ENCODE data around the gene ZDHHC8. TPM values are rescaled to one million over a fixed set of nuclear protein-coding genes. Genes with fewer than 3 reads are reported as not detected.

ZDHHC8 gene
- total RNA-seq, 2 donors from 2014 or later: 14.1 to 36.6 TPM

- DNase-seq (ENCODE audit: low spot score): no peak
- H3K4me1 ChIP-seq (replicated peaks): peaks cover 15% of the 10 kb centered on the region
- no peak overlapping the region for H3K4me3 ChIP-seq
- no peaks in the 10 kb centered on the region for H3K9me3 ChIP-seq
- TF ChIP-seq POLR2AphosphoS5 (IDR thresholded peaks at IDR 0.05) (no peak), POLR2A (IDR thresholded peaks at IDR 0.05) (no peak), CTCF (IDR thresholded peaks at IDR 0.05) (no peak)
- WGBS: 70% methylated on average over 20 of the region's 20 CpGs
- peaks cover 9 to 41% of the 10 kb centered on the region in 2 donors for H3K36me3 ChIP-seq
- intact Hi-C loops (cut with DNase I): no loop called here
- no peaks in the 10 kb centered on the region for H3K27me3 ChIP-seq (replicated peaks; ENCODE audit: insufficient read depth)
- H3K27ac ChIP-seq: no peak overlapping the region
Measured at GRCh38 chr22:20085651-20086050, 46.0 kb upstream of the ZDHHC8 start.

- H3K9me3 ChIP-seq: no peaks in the 10 kb centered on the region
- no peaks in the 10 kb centered on the region for H3K27me3 ChIP-seq (replicated peaks; ENCODE audit: insufficient read depth)
- H3K27ac ChIP-seq: no peak overlapping the region
- H3K4me1 ChIP-seq (replicated peaks): peaks cover 15% of the 10 kb centered on the region
- no peak for DNase-seq (ENCODE audit: low spot score)
- TF ChIP-seq CTCF (IDR thresholded peaks at IDR 0.05): no peak
- no peak for TF ChIP-seq POLR2A (IDR thresholded peaks at IDR 0.05)
- no peak for TF ChIP-seq POLR2AphosphoS5 (IDR thresholded peaks at IDR 0.05)
- H3K36me3 ChIP-seq: peaks cover 13 to 46% of the 10 kb centered on the region in 2 donors
- intact Hi-C loops (cut with DNase I): no loop called here
- WGBS: 88% methylated on average over 24 of the region's 24 CpGs
- no peak overlapping the region for H3K4me3 ChIP-seq
Measured at GRCh38 chr22:20086101-20086599, 45.5 kb upstream of the ZDHHC8 start.

GRCh38 chr22:20086763-20087162 is 44.8 kb upstream of the ZDHHC8 start:
- Histone ChIP-seq H3K27me3 (replicated peaks; ENCODE audit: insufficient read depth) (no peaks in the 10 kb centered on the region), H3K27ac (no peak overlapping the region), H3K9me3 (no peaks in the 10 kb centered on the region), H3K4me1 (replicated peaks) (peaks cover 15% of the 10 kb centered on the region), H3K36me3 (peaks cover 13 to 52% of the 10 kb centered on the region in 2 donors), H3K4me3 (no peak overlapping the region)
- no peak for TF ChIP-seq CTCF (IDR thresholded peaks at IDR 0.05)
- no peak for TF ChIP-seq POLR2AphosphoS5 (IDR thresholded peaks at IDR 0.05)
- TF ChIP-seq POLR2A (IDR thresholded peaks at IDR 0.05): no peak
- intact Hi-C loops (cut with DNase I): no loop called here
- 92% methylated on average over 5 of the region's 5 CpGs for WGBS
- DNase-seq (ENCODE audit: low spot score): no peak

GRCh38 chr22:20087319-20088262 is 44.0 kb upstream of the ZDHHC8 start:
- H3K36me3 ChIP-seq: peaks cover 13 to 60% of the 10 kb centered on the region in 2 donors
- no peak overlapping the region for H3K4me3 ChIP-seq
- 91% methylated on average over 14 of the region's 14 CpGs for WGBS
- peaks cover 15% of the 10 kb centered on the region for H3K4me1 ChIP-seq (replicated peaks)
- TF ChIP-seq POLR2A (IDR thresholded peaks at IDR 0.05) (no peak), CTCF (IDR thresholded peaks at IDR 0.05) (no peak), POLR2AphosphoS5 (IDR thresholded peaks at IDR 0.05) (no peak)
- H3K9me3 ChIP-seq: no peaks in the 10 kb centered on the region
- intact Hi-C loops (cut with DNase I): no loop called here
- no peak overlapping the region for H3K27ac ChIP-seq
- DNase-seq (ENCODE audit: low spot score): no peak
- no peaks in the 10 kb centered on the region for H3K27me3 ChIP-seq (replicated peaks; ENCODE audit: insufficient read depth)
